HG03575 (cell line): Measurements from ENCODE around the gene PTK7.

ENCODE experiments used
- ATAC-seq: cut with Tn5 transposase; IDR thresholded peaks from one replicate; pipeline ENCODE4 v1.9.1; 2021; ENCODE audit not compliant: unreplicated experiment, insufficient number of reproducible peaks, low FRiP score; ENCODE audit errors: extremely low read depth

The PTK7 gene

DNA sequence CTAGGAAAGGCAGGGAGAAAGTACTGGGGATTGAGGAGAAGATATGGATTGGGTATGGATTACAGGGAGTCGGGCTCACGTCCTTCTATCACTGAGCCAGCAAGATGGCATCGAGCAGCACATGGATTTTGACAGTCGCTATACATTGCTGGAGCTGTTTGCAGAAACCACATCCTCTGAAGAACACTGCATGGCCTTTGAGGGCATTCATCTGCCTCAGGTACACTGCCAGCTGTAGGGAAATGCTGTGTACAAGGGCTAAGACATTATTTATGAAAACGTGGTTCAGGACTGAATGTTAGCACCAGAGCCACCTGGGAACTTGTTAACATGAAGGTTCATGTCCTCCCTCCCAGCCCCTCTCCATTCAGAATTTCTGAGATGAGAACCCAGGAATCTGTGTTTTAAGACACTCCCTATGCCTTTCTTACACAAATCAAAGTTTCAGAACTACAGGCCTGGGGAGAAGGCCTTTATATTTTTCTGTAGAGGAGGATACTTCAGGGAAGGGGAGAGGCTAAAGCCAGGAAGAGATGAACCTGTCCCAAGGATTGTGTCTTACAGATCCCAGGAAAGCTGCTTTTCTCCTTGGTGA is 109.4 kb downstream of the PTK7 start:
- no peak for ATAC-seq

DNA sequence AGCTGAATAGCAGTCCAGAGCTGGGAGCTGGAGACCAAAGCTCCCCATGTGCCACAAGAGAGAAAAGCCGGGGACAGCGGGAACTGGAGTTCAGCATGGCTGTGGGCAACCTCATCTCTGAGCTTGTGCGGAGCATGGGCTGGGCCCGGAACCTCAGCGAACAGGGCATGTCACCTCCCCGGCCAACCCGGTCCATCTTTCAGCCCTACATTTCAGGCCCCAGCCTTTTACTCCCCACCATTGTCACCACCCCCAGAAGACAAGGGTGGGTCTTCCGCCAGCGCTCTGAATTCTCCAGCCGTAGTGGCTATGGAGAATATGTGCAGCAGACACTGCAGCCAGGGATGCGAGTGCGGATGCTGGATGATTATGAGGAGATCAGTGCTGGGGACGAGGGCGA is 109.9 kb downstream of the PTK7 start:
- no peak for ATAC-seq

DNA sequence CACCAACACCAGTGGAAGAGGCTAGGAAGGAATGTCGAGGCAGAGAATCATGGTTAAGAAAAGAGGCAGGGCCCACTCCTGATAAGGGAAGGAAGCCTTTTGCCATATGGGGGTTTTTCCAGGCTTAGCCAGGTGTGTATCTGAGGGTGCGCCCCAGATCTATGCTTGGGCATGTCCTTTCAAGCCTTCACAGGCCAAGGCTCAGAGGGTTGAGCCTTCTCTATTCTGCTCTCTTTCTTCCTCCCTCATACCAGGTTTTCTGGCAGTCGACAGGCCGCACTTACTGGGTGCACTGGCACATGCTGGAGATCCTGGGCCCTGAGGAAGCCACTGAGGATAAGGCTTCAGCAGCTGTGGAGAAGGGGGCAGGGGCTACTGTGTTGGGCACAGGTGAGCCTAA is 110.6 kb downstream of the PTK7 start:
- ATAC-seq = no peak

DNA sequence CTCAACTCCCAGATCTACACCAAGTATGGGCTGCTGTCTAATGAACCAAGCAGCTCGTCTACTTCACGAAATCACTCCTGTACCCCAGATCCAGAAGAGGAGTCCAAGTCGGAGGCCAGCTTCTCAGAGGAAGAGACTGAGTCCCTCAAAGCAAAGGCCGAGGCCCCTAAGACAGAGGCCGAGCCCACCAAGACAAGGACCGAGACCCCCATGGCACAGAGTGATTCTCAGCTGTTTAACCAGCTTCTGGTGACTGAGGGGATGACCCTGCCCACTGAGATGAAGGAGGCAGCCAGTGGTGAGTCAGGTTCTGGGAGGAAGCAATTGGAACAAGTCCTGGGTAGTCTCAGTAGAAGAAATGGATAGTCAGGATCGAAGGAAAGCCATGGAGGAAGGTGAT is 111.7 kb downstream of the PTK7 start:
- no peak for ATAC-seq

DNA sequence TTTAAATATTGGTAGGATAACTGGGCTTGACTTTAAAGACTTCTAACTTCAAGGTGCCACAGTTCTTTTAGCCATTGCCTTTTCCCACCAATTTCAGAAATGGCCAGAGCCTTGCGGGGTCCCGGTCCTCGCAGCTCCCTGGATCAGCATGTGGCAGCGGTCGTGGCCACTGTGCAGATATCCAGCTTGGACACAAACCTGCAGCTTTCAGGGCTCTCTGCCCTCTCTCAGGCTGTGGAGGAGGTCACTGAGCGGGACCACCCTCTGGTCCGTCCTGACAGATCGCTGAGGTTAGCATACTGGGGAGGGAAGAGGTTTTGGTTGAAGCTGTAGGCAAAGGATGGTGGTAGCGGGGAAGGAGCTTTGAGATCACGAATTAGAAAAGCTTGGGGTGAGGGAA is 112.3 kb downstream of the PTK7 start:
- ATAC-seq = no peak

DNA sequence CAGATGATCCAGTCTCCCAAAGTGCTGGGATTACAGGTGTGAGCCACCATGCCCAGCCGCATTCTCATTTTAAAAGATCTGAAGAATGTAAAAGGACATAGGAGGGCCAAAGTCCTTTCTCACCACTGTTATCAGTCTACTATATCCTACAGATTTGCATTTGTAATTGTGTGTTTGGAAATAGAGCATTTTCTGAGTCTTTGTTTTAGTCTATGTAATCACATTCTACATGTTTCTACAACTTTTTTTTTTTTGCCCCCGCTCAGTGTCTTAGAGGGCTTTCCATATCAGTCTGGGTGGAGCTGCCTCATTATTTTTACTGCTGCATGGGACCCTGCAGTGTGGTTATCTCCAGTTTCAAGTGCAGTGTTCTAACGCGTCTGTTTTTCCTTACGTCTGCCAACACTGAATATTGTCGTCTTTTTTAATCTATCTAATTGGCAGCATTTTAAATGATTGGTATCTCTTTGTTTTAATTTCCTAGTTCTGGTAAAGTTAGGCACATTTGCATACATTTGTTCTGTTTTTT is 113.7 kb downstream of the PTK7 start:
- no peak for ATAC-seq

DNA sequence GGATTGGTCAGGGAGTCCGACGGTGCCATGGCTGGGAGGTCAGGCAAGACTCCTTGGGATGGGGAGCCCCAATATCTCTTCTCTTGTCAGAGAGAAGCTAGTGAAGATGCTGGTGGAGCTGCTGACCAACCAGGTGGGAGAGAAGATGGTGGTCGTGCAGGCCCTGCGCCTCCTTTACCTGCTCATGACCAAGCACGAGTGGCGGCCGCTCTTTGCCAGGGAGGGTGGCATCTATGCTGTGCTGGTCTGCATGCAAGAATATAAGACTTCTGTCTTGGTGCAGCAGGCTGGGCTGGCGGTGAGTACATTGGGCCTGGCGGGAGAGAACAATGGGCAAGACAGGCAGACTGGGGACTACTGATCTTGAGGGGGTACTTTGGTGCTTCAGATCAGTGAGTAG is 116.8 kb downstream of the PTK7 start:
- ATAC-seq = no peak

DNA sequence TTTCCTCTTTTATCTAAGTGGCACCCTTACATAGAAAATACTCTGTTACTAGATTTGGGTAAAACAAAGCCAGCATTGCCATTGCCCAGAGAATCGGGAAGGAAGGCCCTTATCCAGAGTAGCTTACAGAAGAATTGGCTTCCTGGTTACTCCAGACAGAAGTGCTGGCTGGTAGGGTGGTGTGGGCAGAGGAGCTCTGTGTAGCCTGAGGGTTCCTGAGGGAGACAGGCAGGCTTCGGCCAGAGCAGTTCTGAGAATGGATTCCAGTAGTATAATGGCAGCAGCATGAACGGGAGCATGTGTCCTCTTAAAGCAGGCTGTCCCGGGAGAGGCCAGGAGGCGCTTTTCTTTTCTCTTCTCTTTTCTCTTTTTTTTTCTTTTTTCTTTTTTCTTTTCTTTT is 117.8 kb downstream of the PTK7 start:
- ATAC-seq = no peak

DNA sequence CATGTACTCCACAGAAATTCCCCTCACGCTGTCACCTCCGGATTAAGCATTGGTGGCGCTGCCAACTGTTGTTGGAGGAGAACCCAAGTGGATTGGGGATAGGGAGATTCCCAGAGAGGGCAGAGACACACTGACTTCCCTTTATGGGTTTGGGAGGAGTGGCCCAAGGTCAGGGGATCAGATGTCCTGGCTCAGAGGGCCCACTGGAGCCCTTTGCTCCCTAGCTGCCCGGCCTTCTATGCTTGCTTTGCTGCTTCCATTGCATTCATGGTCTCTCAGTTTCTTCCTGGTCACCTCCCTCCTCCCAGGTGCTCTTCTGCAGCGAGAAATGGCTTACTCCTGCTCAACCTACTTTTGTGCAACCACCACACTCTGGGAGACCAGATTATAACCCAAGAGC is 120.2 kb downstream of the PTK7 start:
- ATAC-seq = no peak

DNA sequence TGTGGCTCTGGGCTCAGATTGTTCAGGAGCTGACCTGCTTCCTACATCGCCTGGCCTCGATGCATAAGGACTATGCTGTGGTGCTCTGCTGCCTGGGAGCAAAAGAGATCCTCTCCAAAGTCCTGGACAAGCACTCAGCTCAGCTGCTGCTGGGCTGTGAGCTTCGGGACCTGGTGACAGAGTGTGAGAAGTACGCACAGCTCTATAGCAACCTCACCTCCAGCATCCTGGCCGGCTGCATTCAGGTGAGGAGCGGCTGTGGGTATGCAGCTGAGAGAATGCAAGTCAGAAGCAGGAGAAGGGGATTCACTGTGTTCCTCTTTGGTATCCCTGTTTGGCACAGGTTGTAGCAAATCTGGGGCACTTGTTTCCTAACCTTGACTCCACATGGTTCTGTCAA is 123.8 kb downstream of the PTK7 start:
- no peak for ATAC-seq

DNA sequence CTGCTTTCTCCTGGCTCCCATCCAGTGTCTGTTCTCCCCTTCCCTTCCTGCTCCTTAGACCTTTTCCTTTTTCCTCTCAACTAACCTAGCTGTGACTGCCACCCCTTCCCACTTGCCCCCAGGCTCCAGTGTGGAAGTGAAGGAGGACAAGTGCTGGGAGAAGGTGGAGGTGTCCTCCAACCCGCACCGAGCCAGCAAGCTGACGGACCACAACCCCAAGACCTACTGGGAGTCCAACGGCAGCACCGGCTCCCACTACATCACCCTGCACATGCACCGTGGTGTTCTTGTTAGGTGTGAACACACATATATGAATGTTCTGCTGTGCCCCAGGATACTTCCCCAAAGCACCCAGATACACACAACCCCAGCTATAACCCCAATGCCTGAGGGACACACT is 124.4 kb downstream of the PTK7 start:
- no peak for ATAC-seq

DNA sequence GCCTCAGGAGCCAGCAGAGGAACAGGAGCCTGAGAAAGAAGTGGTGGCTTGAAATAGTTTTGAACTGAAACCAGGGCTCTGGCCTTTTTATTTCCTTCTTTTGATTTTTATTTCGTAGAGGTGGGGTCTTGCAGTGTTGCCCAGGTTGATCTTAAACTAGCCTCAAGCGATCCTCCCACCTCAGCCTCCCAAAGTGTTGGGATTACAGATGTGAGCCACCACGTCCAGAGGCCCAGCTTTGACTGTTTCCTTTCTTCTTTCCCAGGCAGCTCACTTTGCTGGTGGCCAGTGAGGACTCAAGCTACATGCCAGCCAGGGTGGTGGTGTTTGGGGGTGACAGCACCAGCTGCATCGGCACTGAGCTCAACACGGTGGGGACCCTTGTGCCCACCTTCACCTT is 126.3 kb downstream of the PTK7 start:
- no peak for ATAC-seq

DNA sequence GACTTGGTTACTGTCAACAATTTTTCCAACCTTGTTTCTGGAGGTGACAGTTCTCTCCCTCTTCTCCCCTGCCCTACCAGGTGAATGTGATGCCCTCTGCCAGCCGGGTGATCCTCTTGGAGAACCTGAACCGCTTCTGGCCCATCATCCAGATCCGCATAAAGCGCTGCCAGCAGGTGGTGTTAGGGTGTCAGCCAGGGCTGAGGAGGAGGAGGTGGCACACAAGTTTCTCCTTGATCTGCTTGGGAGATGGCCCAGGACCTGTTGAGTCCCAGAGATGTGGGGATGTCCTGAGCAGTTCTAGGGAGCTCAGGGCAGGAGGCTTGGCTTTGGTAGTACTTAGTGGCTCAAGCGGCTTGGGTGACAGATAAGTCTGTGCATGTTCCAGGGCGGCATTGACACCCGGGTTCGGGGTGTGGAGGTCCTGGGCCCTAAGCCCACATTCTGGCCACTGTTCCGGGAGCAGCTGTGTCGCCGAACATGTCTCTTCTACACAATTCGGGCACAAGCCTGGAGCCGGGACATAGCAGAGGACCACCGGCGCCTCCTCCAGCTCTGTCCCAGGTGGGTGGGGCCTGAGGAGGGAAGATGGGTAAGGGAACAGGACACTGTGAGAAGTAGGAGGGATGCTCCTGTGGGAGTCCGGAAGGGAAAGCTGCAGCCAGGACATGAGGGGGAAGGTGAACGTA is 127.1 kb downstream of the PTK7 start:
- ATAC-seq = no peak

DNA sequence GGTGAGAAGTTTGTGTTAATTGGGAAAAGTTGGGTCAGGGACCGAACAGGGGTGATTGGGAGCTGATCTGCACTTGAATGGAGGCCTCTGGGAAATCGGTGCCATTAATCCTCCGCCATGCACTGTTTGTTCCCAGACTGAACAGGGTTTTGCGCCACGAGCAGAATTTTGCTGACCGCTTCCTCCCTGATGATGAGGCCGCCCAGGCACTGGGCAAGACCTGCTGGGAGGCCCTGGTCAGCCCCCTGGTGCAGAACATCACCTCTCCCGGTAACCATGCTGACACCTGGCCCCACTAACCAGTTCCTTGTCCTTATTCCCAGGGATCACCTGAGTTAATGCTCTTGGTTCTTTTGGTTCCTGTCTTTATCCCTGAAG is 127.6 kb downstream of the PTK7 start:
- ATAC-seq = no peak

DNA sequence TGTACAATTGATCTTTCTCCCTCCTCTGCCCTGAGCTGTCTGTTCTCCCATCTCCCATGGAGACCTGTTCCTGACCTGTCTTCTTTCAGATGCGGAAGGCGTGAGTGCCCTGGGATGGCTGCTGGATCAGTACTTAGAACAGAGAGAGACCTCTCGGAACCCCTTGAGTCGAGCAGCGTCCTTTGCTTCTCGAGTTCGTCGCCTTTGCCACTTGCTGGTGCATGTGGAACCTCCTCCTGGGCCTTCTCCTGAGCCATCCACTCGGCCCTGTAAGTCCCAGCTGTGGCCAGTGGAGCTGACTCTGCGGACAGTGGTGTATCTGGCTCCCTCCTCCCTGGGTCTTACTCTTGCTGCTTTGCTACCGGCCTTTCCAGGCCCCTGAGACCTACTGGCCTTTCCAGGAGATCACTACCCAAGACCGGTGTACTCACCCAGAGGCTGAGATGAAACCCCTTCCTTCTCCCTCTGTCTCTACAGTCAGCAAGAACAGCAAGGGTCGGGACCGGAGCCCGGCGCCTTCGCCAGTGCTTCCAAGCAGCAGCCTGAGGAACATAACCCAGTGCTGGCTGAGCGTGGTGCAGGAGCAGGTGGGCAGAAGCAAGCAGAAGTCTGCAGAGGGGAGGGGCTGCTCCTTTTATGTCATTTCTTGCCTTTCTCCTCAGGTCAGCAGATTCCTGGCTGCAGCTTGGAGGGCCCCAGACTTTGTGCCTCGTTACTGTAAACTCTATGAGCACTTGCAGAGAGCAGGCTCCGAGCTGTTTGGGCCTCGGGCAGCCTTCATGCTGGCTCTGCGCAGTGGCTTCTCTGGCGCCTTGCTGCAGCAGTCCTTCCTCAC is 128.4 kb downstream of the PTK7 start:
- no peak for ATAC-seq

DNA sequence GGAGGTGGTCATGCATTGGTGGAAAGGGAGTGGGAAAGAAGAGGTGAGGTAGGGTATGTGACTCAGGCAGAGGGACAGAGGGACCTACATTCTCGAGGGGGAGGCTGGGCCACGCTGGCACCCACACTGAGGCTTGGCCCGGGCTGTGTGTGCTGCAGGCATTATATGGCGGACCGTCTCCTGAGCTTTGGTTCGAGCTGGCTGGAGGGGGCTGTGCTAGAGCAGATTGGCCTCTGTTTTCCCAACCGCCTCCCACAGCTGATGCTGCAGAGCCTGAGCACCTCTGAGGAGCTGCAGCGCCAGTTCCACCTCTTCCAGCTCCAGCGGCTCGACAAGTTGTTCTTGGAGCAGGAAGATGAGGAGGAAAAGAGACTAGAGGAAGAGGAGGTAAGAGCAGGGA is 129.7 kb downstream of the PTK7 start:
- no peak for ATAC-seq

DNA sequence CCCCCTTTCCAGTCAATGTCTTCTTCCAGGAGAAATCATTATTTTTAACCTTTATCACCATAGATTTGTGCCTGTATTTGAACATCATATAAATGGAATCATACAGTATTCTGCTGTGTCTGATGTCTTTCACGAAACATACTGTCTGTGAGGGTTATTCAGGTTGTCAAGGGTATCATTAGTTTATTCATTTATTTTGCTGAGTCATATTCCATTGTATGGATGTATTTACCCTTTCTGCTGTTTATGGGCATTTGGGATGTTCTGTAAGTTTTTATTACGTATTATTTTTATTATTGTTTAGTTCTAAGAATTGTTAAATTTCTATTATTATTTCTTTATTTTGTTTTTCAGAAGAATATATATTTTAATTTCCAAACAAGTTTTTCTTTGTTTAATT is 131.2 kb downstream of the PTK7 start:
- ATAC-seq = no peak
